ENCODE measurements around the gene IL36B. TPM values are rescaled to one million over a fixed set of nuclear protein-coding genes. Genes with fewer than 3 reads are reported as not detected.
A peak's percentile ranks its signal among the peaks of the same experiment; 100 is the strongest.

IL36B gene
- total RNA-seq, 1 donor from 2014 or later: not detected

DNA sequence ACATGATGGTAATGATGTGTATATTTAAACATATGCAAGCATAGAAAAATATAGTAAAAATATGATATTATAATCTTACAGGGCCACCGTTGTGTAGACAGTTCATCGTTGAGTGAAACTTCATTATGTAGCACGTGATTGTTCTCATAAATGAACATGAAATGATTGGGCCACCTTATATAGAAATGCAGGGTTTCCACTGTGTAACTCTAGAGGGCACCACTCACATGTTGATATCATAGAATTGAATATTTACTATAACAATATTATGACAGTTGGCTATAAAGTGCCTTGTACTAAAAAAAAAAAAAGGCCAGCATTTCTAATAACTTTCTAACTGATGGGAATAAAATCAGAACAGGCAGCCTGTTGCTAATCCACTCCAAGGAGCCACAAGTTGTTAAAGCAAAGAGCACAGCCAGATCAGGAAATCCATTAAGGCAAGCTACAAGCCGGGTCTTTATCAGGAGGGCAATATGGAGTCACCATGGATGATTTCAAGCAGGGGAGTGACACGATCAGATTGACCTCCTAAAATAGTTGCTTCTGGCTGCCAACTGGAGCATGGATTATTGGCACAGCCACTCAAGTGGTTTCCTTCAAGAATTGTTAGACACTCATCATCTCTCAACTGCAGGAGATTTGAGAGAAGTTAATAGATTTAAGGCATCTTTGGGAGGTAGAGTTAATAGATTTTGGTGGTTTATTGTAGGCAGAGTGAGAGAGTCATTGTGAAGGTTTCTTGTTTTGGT is 31.8 kb upstream of the IL36B start:
- FAIRE-seq (no peak), DNase-seq (ENCODE audit: low read depth) (no peak)
- Mint-ChIP-seq H3K27me3 (ENCODE audit: low read depth, unreplicated experiment) (peaks cover 33% of the 10 kb centered on the region), H3K36me3 (ENCODE audit: low read depth, unreplicated experiment) (no peaks in the 10 kb centered on the region), H3K4me3 (ENCODE audit: unreplicated experiment) (no peak overlapping the region), H3K4me1 (ENCODE audit: low read depth, unreplicated experiment) (no peaks in the 10 kb centered on the region), H3K27ac (ENCODE audit: unreplicated experiment) (no peak overlapping the region), H3K9me3 (ENCODE audit: unreplicated experiment) (no peaks in the 10 kb centered on the region)
- no peaks in the 10 kb centered on the region for H3K36me3 ChIP-seq (ENCODE audit: insufficient read depth, low read length)
- H3K4me2 ChIP-seq (ENCODE audit: low read length): no peak overlapping the region
- H3K79me2 ChIP-seq (ENCODE audit: insufficient read depth, low read length): no peaks in the 10 kb centered on the region
- H3K27me3 ChIP-seq (ENCODE audit: insufficient read depth, low read length): peaks cover 24% of the 10 kb centered on the region
- H3K9ac ChIP-seq (ENCODE audit: low read length): no peak overlapping the region
- no peaks in the 10 kb centered on the region for H3K9me3 ChIP-seq (ENCODE audit: insufficient read depth, low read depth, low read length)
- no peaks in the 10 kb centered on the region for H3K4me1 ChIP-seq (ENCODE audit: insufficient read depth, low read length)
- H3K27ac ChIP-seq (ENCODE audit: low read depth, low read length): no peak overlapping the region
- no peak overlapping the region for H3K4me3 ChIP-seq (ENCODE audit: insufficient read depth, low read depth, low read length)
- no peak for TF ChIP-seq EZH2 (IDR thresholded peaks at IDR 0.05; ENCODE audit: insufficient read depth, low read length)
- TF ChIP-seq, protein P1, sequence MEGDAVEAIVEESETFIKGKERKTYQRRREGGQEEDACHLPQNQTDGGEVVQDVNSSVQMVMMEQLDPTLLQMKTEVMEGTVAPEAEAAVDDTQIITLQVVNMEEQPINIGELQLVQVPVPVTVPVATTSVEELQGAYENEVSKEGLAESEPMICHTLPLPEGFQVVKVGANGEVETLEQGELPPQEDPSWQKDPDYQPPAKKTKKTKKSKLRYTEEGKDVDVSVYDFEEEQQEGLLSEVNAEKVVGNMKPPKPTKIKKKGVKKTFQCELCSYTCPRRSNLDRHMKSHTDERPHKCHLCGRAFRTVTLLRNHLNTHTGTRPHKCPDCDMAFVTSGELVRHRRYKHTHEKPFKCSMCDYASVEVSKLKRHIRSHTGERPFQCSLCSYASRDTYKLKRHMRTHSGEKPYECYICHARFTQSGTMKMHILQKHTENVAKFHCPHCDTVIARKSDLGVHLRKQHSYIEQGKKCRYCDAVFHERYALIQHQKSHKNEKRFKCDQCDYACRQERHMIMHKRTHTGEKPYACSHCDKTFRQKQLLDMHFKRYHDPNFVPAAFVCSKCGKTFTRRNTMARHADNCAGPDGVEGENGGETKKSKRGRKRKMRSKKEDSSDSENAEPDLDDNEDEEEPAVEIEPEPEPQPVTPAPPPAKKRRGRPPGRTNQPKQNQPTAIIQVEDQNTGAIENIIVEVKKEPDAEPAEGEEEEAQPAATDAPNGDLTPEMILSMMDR (IDR thresholded peaks at IDR 0.05; ENCODE audit: insufficient read depth, low read depth, low read length): peak; percentile 52
- no peaks in the 10 kb centered on the region for H4K20me1 ChIP-seq (ENCODE audit: insufficient read depth, low read length)
- H2AFZ ChIP-seq (ENCODE audit: low read depth, low read length): no peak overlapping the region

- Mint-ChIP-seq H3K27ac (ENCODE audit: unreplicated experiment) (no peak overlapping the region), H3K4me1 (ENCODE audit: low read depth, unreplicated experiment) (no peaks in the 10 kb centered on the region), H3K27me3 (ENCODE audit: low read depth, unreplicated experiment) (peaks cover 34% of the 10 kb centered on the region), H3K9me3 (ENCODE audit: unreplicated experiment) (no peaks in the 10 kb centered on the region), H3K4me3 (ENCODE audit: unreplicated experiment) (no peak overlapping the region), H3K36me3 (ENCODE audit: low read depth, unreplicated experiment) (no peaks in the 10 kb centered on the region)
- no peaks in the 10 kb centered on the region for H3K9me3 ChIP-seq (ENCODE audit: insufficient read depth, low read depth, low read length)
- no peaks in the 10 kb centered on the region for H3K36me3 ChIP-seq (ENCODE audit: insufficient read depth, low read length)
- no peaks in the 10 kb centered on the region for H3K4me1 ChIP-seq (ENCODE audit: insufficient read depth, low read length)
- no peak for DNase-seq (ENCODE audit: low read depth)
- H3K4me3 ChIP-seq (ENCODE audit: insufficient read depth, low read depth, low read length): no peak overlapping the region
- H3K9ac ChIP-seq (ENCODE audit: low read length): no peak overlapping the region
- peaks cover 24% of the 10 kb centered on the region for H3K27me3 ChIP-seq (ENCODE audit: insufficient read depth, low read length)
- TF ChIP-seq, protein P1 (IDR thresholded peaks at IDR 0.05; ENCODE audit: insufficient read depth, low read depth, low read length): no peak
- no peak for TF ChIP-seq EZH2 (IDR thresholded peaks at IDR 0.05; ENCODE audit: insufficient read depth, low read length)
- no peak overlapping the region for H2AFZ ChIP-seq (ENCODE audit: low read depth, low read length)
- no peak overlapping the region for H3K27ac ChIP-seq (ENCODE audit: low read depth, low read length)
- H3K79me2 ChIP-seq (ENCODE audit: insufficient read depth, low read length): no peaks in the 10 kb centered on the region
- H3K4me2 ChIP-seq (ENCODE audit: low read length): no peak overlapping the region
- no peaks in the 10 kb centered on the region for H4K20me1 ChIP-seq (ENCODE audit: insufficient read depth, low read length)
- FAIRE-seq: no peak
These were observed 30.6 kb upstream of the IL36B start for GRCh38 chr2:113083296-113083695.

Data from astrocyte (in vitro differentiated cells and primary cell).